HG02642 (cell line): ENCODE results near the gene UCKL1.
A peak's percentile ranks its signal among the peaks of the same experiment; 100 is the strongest.
"Not testable (repeated sequence)": the region's sequence is repeated elsewhere in the genome, so short reads cannot be mapped to it uniquely, and the experiment has no call there.

Experiments used
- ATAC-seq: cut with Tn5 transposase; IDR thresholded peaks from one replicate; pipeline ENCODE4 v1.9.1; 2021; ENCODE audit warnings: mild to moderate bottlenecking; ENCODE audit not compliant: unreplicated experiment, poor library complexity

Gene UCKL1

GRCh38 chr20:63973160-63973479, 16.9 kb upstream of the UCKL1 start:
- ATAC-seq, result no peak

DNA sequence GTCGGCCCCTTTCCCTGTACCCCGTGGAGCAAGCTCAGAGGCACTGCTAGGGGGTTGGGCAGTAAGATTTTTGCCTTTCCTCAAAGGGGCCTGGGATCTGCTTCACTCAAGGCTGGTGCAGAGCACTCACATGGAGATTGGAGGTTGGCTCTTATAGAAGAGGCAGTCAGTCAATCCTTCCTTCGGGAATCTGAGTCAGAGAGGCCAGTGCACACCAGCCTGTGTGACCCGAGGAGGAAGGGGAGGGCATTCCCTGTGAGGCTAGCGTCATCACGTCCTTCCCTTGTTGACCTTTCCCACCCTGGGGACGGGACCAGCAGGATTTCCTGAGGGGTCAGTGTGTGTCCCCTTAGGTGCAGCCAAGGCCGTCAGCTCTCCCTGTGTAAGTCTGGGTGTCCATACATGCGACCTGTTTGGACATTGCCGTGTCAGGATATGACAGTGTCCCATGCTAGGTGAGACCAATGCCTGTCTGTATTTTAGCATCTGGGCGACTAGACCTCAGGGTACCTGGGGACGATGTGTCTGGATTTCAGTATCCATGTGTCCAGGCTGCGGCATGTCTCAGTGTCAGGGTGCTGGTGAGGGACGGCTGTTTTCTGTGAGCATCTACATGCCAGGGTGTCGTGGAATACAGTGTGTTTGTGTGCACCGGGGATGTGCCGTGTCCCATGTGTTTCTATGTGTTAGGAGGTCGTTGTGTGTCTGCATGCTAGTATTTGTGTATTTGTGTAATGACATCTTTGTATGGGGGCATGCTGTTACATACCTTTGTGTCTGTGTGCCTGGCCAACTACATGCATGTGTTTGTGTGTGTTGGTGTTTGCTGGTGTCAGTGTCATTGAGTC, 16.3 kb upstream of the UCKL1 start:
- no peak for ATAC-seq

- not testable (repeated sequence) for ATAC-seq
These were observed 15.7 kb upstream of the UCKL1 start for GRCh38 chr20:63971960-63972311.

- no peak for ATAC-seq
These were observed 14.7 kb upstream of the UCKL1 start for GRCh38 chr20:63970714-63971431.

- peak; percentile 36 for ATAC-seq
These were observed 13.9 kb upstream of the UCKL1 start, which contains the start of gene ZNF512B for GRCh38 chr20:63969838-63970713. Gene ZNF512B, minus strand, starts transcription at chr20:63969930. Its CDS starts 1,980 bp downstream, at chr20:63967950.

DNA sequence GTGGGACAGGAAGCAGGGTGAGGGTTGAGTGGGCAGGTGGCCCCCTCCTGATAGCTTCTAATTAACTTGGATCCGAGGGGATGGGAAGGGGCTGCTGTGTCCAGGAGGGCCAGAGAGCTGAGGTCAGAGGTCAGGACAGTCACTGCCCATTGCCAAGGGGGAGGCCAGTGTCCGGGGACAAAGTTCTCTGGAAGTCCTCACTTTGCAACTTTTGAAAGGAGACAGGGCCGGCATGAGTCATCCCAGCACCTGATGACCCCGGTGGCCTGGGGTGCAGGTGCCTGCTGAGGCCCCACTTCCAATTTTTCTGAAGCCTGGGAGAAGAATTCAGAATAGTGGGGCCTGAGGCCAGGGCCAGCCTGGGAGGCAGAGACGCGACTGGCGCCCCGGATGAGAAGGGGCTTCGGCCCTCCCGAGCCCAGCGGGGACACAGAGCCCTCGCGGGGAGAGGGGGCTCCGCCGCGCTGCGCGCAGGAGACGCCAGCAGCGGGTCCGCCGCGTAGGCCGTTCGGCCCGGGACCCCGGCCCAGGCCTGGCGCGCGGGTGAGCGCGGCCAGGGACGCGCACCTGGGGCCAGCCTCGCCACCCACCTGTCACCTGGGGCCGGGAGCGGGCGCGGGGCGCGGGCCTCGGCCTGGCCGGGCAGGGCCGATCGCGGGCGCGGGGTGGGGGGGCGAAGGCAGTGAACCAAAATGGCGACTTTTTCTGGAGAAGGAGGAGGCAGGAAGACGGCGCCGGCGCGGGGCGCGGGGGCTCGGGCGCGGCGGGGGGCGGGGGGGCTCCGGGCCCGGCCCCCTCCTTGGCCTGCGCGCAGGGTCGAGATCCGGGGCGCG, 12.9 kb upstream of the UCKL1 start:
- peak; percentile 14 for ATAC-seq

GRCh38 chr20:63968136-63968927, 12.1 kb upstream of the UCKL1 start:
- ATAC-seq, result no peak

- no peak for ATAC-seq
These were observed 11.3 kb upstream of the UCKL1 start for GRCh38 chr20:63967330-63968135.

- no peak for ATAC-seq
These were observed 10.7 kb upstream of the UCKL1 start for GRCh38 chr20:63966944-63967322.

- no peak for ATAC-seq
These were observed 10.1 kb upstream of the UCKL1 start for GRCh38 chr20:63966172-63966943.

- ATAC-seq, result no peak
These were observed 8.2 kb upstream of the UCKL1 start for GRCh38 chr20:63964412-63964811.

DNA sequence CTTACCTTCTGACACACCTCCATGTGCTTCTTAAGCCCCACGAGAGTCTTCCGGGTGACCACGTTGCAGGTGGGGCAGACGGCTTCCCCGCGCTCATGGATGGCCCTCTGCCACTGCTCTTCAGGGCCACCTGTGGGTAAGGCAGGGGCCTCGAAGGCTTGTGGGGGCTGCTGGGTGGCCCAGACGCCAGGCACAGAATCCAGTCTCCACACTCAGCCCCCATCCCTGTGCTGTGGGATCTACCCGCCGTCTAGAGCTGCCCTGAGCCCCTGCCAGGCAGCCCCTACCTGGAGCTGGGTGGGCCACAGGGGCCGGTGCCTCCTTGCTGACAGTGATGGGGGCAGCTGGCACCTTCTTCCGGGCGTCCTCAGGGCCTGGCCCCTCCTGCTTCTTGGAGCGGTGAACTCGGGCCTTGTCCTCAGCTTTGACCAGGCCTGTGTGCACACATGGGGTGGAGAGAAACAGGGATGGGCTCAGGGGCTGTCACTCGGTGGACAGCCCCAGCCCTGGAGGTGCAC, 7.6 kb upstream of the UCKL1 start:
- ATAC-seq, result no peak

DNA sequence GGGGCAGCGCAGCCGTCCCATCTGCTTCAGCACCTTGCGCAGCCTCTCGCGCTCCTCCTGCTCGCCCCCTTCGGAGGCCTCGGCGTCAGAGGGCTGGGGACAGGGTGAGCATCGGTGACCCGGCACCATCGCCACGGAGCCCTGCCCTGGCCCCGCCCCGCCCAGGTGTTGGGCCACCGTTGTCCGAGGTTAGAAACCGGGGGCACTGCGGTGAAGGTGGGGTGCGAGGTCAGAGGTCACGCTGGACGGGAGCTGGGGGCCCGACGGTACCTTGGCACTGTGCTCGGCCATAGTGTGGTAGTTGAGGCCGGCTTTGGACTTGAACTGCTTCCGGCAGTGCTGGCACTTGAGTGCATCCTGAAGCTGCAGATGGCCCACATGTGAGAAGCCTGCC, 7.1 kb upstream of the UCKL1 start:
- no peak for ATAC-seq

GRCh38 chr20:63962426-63963347, 6.5 kb upstream of the UCKL1 start:
- no peak for ATAC-seq

DNA sequence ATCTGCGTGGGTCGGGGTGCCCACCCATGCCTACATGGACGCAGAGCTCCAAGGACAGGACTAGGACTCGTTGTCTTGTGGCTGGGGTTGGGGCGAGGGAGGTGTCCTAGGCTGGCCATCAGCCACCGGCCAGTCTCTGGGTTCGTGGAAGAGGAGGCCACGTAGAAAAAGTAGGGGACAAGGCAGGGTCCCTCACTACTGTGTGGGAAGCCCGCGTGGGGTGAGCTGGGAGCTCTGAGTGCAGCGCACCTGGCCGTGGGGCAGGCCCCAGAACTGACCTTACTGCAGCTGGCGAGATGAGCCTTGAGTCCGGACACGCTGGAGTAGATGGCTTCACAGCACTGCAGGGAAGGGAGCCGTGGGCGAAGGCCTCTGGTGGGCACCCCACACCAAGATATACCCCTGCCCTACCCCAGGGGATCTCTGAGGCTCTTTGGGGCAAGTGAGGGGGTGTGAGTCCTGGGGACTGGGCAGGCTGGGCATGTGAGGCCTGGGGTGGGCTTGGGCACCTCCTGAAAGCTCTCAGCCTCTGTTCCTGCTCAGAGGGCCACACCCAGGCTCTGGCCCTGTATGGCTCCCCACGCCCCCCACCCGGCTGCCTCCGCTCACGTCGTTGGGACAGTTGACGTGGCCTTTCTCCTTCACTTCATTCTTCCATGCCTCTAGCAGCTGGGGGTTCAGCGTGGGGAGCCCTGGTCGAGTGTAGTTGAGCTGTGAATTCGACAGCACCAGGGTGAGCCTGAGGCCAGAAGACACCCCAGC, 5.6 kb upstream of the UCKL1 start:
- ATAC-seq, result no peak
